Hematopoietic multipotent progenitor cell (in vitro differentiated cells): ENCODE results near the gene TJP1. TPM values are rescaled to one million over a fixed set of nuclear protein-coding genes. Genes with fewer than 3 reads are reported as not detected.
A peak's percentile ranks its signal among the peaks of the same experiment; 100 is the strongest.
"Not testable (repeated sequence)": the region's sequence is repeated elsewhere in the genome, so short reads cannot be mapped to it uniquely, and the experiment has no call there.

Experiments used
- DNase-seq, 3 donors: peaks; one replicate each; pipeline ENCODE4 v3.0.0-alpha.2; 2011 to 2015; ENCODE audit warnings: low read depth in 2 of 3, low spot score in 2 of 3
- total RNA-seq: library from RNA; depleted of rRNA; stranded (reverse); fragments of >200 nt; gene quantifications from one replicate; pipeline ENCODE4 v1.2.3, GENCODE V29; 2012

Gene TJP1
- total RNA-seq, 1 donor = under 0.01 TPM

GRCh38 chr15:29686445-29687203 is 135.6 kb downstream of the TJP1 start:
- no peak for DNase-seq

- no peak for DNase-seq
These were observed 136.2 kb downstream of the TJP1 start for GRCh38 chr15:29686079-29686425.

- no peak for DNase-seq
These were observed 136.9 kb downstream of the TJP1 start for GRCh38 chr15:29685156-29686078.

- DNase-seq = no peak
These were observed 139.5 kb downstream of the TJP1 start for GRCh38 chr15:29682781-29683180.

- DNase-seq = no peak
These were observed 139.9 kb downstream of the TJP1 start for GRCh38 chr15:29682361-29682760.

GRCh38 chr15:29681946-29682345 is 140.3 kb downstream of the TJP1 start:
- DNase-seq = no peak

GRCh38 chr15:29681166-29681845 is 141.0 kb downstream of the TJP1 start:
- no peak for DNase-seq

- DNase-seq = no peak
These were observed 141.7 kb downstream of the TJP1 start for GRCh38 chr15:29680465-29681165.

- no peak for DNase-seq
These were observed 143.7 kb downstream of the TJP1 start for GRCh38 chr15:29678504-29679034.

GRCh38 chr15:29677871-29678461 is 144.3 kb downstream of the TJP1 start:
- DNase-seq = no peak

- DNase-seq = no peak
These were observed 144.8 kb downstream of the TJP1 start for GRCh38 chr15:29677455-29677854.

GRCh38 chr15:29676961-29677402 is 145.3 kb downstream of the TJP1 start:
- no peak for DNase-seq

GRCh38 chr15:29676374-29676960 is 145.8 kb downstream of the TJP1 start:
- DNase-seq = not testable (repeated sequence)

- DNase-seq = no peak
These were observed 146.4 kb downstream of the TJP1 start for GRCh38 chr15:29675791-29676301.

GRCh38 chr15:29674661-29675533 is 147.4 kb downstream of the TJP1 start:
- DNase-seq = peak in 2 of 3 donors; percentile 4 to 5

- no peak for DNase-seq
These were observed 149.1 kb downstream of the TJP1 start for GRCh38 chr15:29672923-29673809.

GRCh38 chr15:29672446-29672845 is 149.8 kb downstream of the TJP1 start:
- no peak for DNase-seq
